KOPT-K1 (cell line): ENCODE results near the gene CDH4.

Experiments
- H3K27ac ChIP-seq: fragments of 200-600 bp; sonication (generic); 2 replicates; pipeline ENCODE4 v1.5.1; 2016; ENCODE audit warnings: antibody characterized with exemption, mild to moderate bottlenecking, low read depth, low read length; ENCODE audit not compliant: poor library complexity, severe bottlenecking
- H3K36me3 ChIP-seq: fragments of 200-600 bp; sonication (generic); 2 replicates; pipeline ENCODE4 v1.5.1; 2017; ENCODE audit warnings: antibody characterized with exemption, mild to moderate bottlenecking, low read length, moderate library complexity; ENCODE audit not compliant: insufficient read depth
- H3K9me3 ChIP-seq: fragments of 200-600 bp; sonication (generic); 2 replicates; pipeline ENCODE4 v1.5.1; 2017; ENCODE audit warnings: antibody characterized with exemption, low read length, mild to moderate bottlenecking; ENCODE audit not compliant: insufficient read depth, poor library complexity, severe bottlenecking

CDH4 gene

GRCh38 chr20:61512475-61512874 is 260.4 kb downstream of the CDH4 start:
- no peak overlapping the region for H3K27ac ChIP-seq
- no peaks in the 10 kb centered on the region; the same call in 1 of the 2 replicates for H3K36me3 ChIP-seq
- no peaks in the 10 kb centered on the region for H3K9me3 ChIP-seq

GRCh38 chr20:61513124-61514017 is 261.3 kb downstream of the CDH4 start:
- Histone ChIP-seq H3K36me3 (no peaks in the 10 kb centered on the region), H3K9me3 (no peaks in the 10 kb centered on the region), H3K27ac (no peak overlapping the region)

GRCh38 chr20:61514018-61514365 is 261.9 kb downstream of the CDH4 start:
- no peaks in the 10 kb centered on the region for H3K36me3 ChIP-seq
- no peak overlapping the region for H3K27ac ChIP-seq
- no peaks in the 10 kb centered on the region for H3K9me3 ChIP-seq

DNA sequence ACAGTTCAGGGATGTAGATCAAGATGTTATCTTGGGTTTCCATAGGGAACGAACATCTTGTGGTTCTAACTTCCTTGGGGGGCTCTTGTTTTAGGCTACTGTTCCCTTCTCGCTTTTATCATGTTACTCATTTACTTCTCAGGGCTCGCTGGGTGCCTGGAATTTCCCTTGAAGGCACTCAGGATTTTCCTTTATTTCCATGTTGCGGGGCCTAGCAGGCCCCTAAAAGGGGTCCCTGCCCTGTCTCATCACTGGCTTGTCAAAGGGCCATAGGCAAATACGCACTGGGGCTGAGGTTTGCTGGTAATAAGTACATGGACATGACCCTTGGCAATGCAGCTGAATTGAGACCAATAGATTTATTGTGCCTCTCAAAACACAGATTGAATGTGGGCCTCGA is 262.3 kb downstream of the CDH4 start:
- Histone ChIP-seq H3K36me3 (no peaks in the 10 kb centered on the region), H3K27ac (no peak overlapping the region), H3K9me3 (no peaks in the 10 kb centered on the region)

DNA sequence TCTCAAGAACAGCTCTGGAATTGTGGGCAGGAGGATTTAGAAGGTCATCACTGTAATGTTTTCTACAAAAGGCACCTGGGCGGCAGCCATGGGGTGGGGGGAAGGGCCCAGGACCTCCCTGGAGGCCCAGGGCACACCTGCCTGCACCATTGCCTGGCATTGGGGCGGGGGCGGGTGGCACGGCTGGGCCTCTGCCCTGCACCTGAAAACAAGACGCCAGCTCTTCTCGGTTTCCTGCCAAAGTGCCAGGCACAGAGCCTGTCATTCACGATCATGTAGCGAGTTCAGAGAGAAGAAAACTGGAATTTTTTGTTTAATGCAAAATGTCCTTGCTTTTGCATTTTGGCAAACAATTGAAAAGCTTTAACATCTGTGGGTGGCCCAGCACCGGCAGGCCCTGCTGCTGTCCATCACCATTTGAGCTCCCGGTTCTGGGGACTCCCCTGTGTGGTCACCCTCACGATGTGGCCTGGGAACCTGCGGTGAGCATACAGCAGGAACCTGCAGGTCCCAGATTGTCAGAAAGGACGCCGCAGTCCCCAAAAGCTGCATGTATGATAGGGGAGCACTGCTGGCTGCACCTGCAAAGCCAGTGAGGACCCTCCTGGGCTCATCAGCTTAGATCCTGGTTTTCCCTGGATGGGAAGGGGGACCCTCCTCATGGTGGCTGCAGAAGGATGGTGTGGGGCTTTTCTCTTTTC is 262.9 kb downstream of the CDH4 start:
- no peaks in the 10 kb centered on the region for H3K9me3 ChIP-seq
- no peak overlapping the region for H3K27ac ChIP-seq
- no peaks in the 10 kb centered on the region for H3K36me3 ChIP-seq

DNA sequence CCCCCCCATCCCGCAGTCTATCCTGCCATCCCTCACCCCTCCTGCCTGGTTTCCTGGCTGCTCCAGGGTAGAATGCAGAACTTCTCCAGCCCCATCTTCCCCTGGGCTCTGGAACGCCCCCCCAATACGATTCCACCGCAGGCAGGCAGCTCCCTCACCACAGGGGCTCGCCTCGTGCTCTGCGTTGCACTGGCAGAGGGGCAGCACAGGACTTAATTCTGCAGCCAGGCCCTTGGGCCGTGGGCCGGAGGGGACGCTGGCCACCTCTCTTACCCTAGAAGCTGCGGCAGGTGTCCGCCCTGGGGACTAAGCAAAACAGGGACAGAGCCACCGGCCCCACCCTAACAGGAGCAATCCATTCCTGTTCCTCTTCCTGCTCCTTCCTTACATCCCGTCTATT is 263.9 kb downstream of the CDH4 start:
- H3K27ac ChIP-seq, result no peak overlapping the region
- no peaks in the 10 kb centered on the region for H3K9me3 ChIP-seq
- no peaks in the 10 kb centered on the region for H3K36me3 ChIP-seq

GRCh38 chr20:61516346-61517208 is 264.5 kb downstream of the CDH4 start:
- Histone ChIP-seq H3K27ac (no peak overlapping the region), H3K9me3 (no peaks in the 10 kb centered on the region), H3K36me3 (no peaks in the 10 kb centered on the region)

DNA sequence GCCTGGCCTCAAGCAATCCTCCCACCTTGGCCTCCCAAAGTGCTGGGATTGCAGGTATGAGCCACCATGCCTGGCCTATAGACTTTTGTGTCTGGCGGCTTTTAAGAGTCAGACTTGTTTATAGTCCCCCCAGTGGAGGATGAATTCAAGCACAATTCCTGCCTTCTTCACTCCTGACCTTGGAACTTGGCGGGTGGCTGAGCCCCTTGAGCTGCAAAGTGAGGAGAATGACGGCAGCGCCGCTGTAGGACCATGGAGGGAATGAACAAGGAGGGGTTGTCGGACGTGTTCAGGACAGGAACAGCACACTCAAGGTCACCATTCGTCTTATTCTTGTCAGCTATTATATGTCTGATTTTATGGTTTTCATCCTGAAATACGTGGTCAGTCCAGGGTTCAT is 265.4 kb downstream of the CDH4 start:
- H3K9me3 ChIP-seq, result no peaks in the 10 kb centered on the region
- H3K27ac ChIP-seq, result no peak overlapping the region
- H3K36me3 ChIP-seq, result no peaks in the 10 kb centered on the region

- H3K9me3 ChIP-seq, result no peaks in the 10 kb centered on the region
- H3K36me3 ChIP-seq, result no peaks in the 10 kb centered on the region
- no peak overlapping the region for H3K27ac ChIP-seq
Measured at GRCh38 chr20:61518424-61518951, 266.4 kb downstream of the CDH4 start.

DNA sequence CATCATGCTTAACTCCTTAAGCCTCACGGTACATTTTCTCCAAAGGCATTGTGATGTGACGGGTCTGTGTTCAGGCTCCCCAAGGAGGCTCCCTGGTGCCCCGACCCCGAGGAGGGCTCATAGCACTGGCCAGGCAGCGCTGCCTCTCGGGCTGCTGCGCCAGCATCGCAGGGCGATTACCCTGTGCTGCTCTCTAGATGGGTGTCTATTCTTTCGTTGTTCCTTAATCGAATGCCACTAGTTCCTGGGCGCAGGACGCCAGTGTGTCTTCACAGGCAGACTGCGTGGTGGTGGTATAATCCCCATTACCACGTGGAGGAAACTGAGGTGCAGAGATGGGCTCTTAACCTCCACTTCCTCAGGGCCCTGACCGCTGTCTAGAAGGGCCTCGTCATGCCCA is 267.4 kb downstream of the CDH4 start:
- no peaks in the 10 kb centered on the region for H3K9me3 ChIP-seq
- H3K27ac ChIP-seq, result no peak overlapping the region
- no peaks in the 10 kb centered on the region for H3K36me3 ChIP-seq

GRCh38 chr20:61520076-61520892 is 268.2 kb downstream of the CDH4 start:
- Histone ChIP-seq H3K27ac (no peak overlapping the region), H3K36me3 (no peaks in the 10 kb centered on the region), H3K9me3 (no peaks in the 10 kb centered on the region)

- Histone ChIP-seq H3K9me3 (no peaks in the 10 kb centered on the region), H3K27ac (no peak overlapping the region), H3K36me3 (no peaks in the 10 kb centered on the region)
Measured at GRCh38 chr20:61520893-61521460, 268.9 kb downstream of the CDH4 start.

DNA sequence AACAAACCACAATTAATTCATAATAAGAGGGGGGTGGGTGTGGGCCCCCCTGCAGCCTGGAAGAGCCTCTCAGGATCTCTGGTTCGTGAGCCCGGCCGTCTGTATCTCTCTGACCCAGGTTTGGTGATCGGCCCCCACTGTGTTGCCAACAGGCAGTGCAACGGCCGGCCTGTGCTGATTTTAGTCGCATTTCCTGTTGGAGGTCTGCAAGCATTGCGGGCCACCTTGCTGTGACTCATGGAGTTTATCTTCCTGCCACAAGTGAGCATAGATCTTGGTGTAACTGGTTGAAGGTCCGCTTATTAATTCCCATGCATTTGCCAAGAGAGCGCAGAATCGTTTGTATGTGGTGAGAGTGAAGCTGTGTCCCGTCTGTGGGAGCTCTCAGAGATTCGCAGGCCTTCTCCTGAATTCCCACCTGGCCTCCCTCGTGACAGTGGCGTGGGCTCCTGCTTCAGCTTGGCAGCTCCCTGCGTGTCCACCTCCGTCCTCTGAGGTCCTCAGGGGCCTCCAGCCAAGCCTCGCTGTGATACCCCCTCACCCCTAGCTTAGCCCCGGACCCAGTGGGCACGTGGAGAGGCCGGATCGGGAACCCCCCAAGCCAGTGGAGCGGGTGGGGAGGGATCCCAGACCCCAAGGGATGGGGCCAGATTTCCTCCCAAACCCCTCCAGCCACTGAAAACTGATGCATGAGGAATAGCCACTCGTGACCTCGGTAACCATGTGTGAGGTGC is 269.8 kb downstream of the CDH4 start:
- no peaks in the 10 kb centered on the region for H3K36me3 ChIP-seq
- no peaks in the 10 kb centered on the region for H3K9me3 ChIP-seq
- no peak overlapping the region for H3K27ac ChIP-seq
